ENCODE data around the gene EMC10.

EMC10 gene

DNA sequence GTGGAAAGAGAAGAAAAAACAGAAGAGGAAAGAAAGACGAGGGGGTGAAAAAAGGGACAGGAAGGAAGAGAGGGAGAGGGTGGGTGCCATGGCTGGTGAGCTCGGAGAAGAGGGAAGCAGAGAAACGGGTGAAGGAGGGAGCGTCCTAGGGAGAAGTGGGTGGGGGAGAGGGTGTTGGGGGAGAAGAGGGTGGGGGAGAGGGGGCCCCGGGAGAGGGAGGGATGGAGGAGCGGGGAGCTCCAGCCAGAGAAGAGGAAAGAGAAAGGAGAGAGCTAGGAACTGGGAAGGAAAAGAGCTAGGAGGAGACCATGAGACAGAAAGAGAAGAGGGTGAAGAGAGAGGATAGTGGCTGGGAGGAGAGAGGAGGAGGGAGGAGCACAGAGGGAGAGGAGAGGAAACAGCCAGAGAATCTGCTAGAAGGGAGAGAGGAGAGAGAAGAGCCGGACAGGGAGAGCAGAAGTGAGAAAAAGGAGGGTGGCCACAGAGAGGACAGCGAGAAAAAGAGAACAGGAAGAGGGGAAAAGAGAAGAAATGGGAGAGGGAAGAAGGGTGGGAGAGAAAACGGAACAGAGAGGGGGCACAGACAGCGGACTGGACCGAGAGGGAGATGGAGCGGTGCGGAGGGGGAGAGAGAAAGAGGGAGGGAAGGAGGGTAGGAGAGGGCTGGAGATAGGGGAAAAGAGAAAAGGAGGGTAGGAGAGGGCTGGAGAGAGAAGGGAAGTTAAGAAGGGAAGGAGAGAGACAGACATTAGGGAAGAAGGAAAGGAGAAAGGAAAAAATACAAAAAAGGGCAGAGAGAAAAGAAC is 12.3 kb downstream of the EMC10 start:
- H3K9ac ChIP-seq (ENCODE audit: low read length) = no peak overlapping the region
- H3K4me3 ChIP-seq (ENCODE audit: low read length) = no peak overlapping the region
- H2AFZ ChIP-seq (ENCODE audit: low read length) = no peak overlapping the region
- no peaks in the 10 kb centered on the region for H3F3A ChIP-seq (ENCODE audit: insufficient read depth, low read length)
- no peak overlapping the region for H3K4me2 ChIP-seq (ENCODE audit: low read depth, low read length)
- no peaks in the 10 kb centered on the region for H3K9me3 ChIP-seq (replicated peaks; ENCODE audit: insufficient read depth, low read length)
- no peaks in the 10 kb centered on the region for H3K27me3 ChIP-seq (replicated peaks; ENCODE audit: insufficient read depth, low read length)
- H4K20me1 ChIP-seq (ENCODE audit: insufficient read depth, low read length) = no peaks in the 10 kb centered on the region
- H3K79me2 ChIP-seq (ENCODE audit: low read length) = no peaks in the 10 kb centered on the region
- no peak overlapping the region for H3K27ac ChIP-seq (ENCODE audit: low read length)
- H3K4me1 ChIP-seq (ENCODE audit: low read length) = no peaks in the 10 kb centered on the region
- TF ChIP-seq EZH2phosphoT487 (IDR thresholded peaks at IDR 0.05; ENCODE audit: low read length) (no peak), EZH2 (optimal IDR thresholded peaks at IDR 0.05; ENCODE audit: low read depth, low read length) (no peak), CTCF (IDR thresholded peaks at IDR 0.05; ENCODE audit: low read length) (no peak)
- H3K9me2 ChIP-seq (replicated peaks; ENCODE audit: insufficient read depth, low read length) = no peaks in the 10 kb centered on the region
- H3K36me3 ChIP-seq (replicated peaks; ENCODE audit: insufficient read depth, low read length) = no peaks in the 10 kb centered on the region
- DNase-seq = no peak

GRCh38 chr19:50489461-50490011 is 13.2 kb downstream of the EMC10 start:
- H3K4me2 ChIP-seq (ENCODE audit: low read depth, low read length) = no peak overlapping the region
- no peaks in the 10 kb centered on the region for H3K9me2 ChIP-seq (replicated peaks; ENCODE audit: insufficient read depth, low read length)
- no peak overlapping the region for H2AFZ ChIP-seq (ENCODE audit: low read length)
- no peaks in the 10 kb centered on the region for H3K36me3 ChIP-seq (replicated peaks; ENCODE audit: insufficient read depth, low read length)
- H3K9me3 ChIP-seq (replicated peaks; ENCODE audit: insufficient read depth, low read length) = no peaks in the 10 kb centered on the region
- no peak overlapping the region for H3K4me3 ChIP-seq (ENCODE audit: low read length)
- no peak for DNase-seq
- H3K4me1 ChIP-seq (ENCODE audit: low read length) = no peaks in the 10 kb centered on the region
- no peak overlapping the region for H3K27ac ChIP-seq (ENCODE audit: low read length)
- H3F3A ChIP-seq (ENCODE audit: insufficient read depth, low read length) = no peaks in the 10 kb centered on the region
- TF ChIP-seq EZH2 (optimal IDR thresholded peaks at IDR 0.05; ENCODE audit: low read depth, low read length) = no peak
- no peak for TF ChIP-seq EZH2phosphoT487 (IDR thresholded peaks at IDR 0.05; ENCODE audit: low read length)
- TF ChIP-seq CTCF (IDR thresholded peaks at IDR 0.05; ENCODE audit: low read length) = no peak
- H3K79me2 ChIP-seq (ENCODE audit: low read length) = no peaks in the 10 kb centered on the region
- H3K9ac ChIP-seq (ENCODE audit: low read length) = no peak overlapping the region
- no peaks in the 10 kb centered on the region for H4K20me1 ChIP-seq (ENCODE audit: insufficient read depth, low read length)
- H3K27me3 ChIP-seq (replicated peaks; ENCODE audit: insufficient read depth, low read length) = no peaks in the 10 kb centered on the region

DNA sequence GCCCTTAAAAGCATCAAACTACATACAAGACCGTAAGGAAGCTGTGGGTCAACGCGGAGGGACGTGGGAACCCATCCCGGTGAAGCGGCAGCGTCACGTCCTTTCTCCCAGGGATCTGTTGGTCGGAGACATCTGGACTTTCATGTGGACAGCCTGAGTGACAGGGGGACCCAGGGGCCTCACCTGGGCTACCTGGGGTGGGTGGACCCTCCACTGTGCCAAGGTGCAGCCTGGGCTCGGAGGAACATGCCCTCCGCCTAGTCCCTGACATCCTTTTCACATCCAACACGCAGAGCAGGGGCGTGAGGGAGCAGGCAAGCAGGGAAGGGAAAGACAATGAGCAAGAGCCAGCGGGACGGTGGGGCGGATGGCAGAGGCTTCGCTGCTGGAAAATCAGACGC is 14.1 kb downstream of the EMC10 start:
- no peaks in the 10 kb centered on the region for H3F3A ChIP-seq (ENCODE audit: insufficient read depth, low read length)
- no peaks in the 10 kb centered on the region for H3K9me2 ChIP-seq (replicated peaks; ENCODE audit: insufficient read depth, low read length)
- no peak overlapping the region for H3K27ac ChIP-seq (ENCODE audit: low read length)
- H3K36me3 ChIP-seq (replicated peaks; ENCODE audit: insufficient read depth, low read length) = no peaks in the 10 kb centered on the region
- no peak overlapping the region for H3K4me3 ChIP-seq (ENCODE audit: low read length)
- DNase-seq = no peak
- no peaks in the 10 kb centered on the region for H3K79me2 ChIP-seq (ENCODE audit: low read length)
- H3K9me3 ChIP-seq (replicated peaks; ENCODE audit: insufficient read depth, low read length) = no peaks in the 10 kb centered on the region
- no peaks in the 10 kb centered on the region for H3K27me3 ChIP-seq (replicated peaks; ENCODE audit: insufficient read depth, low read length)
- H2AFZ ChIP-seq (ENCODE audit: low read length) = no peak overlapping the region
- H3K4me1 ChIP-seq (ENCODE audit: low read length) = no peaks in the 10 kb centered on the region
- no peak for TF ChIP-seq EZH2 (optimal IDR thresholded peaks at IDR 0.05; ENCODE audit: low read depth, low read length)
- TF ChIP-seq CTCF (IDR thresholded peaks at IDR 0.05; ENCODE audit: low read length) = no peak
- no peak for TF ChIP-seq EZH2phosphoT487 (IDR thresholded peaks at IDR 0.05; ENCODE audit: low read length)
- H3K9ac ChIP-seq (ENCODE audit: low read length) = no peak overlapping the region
- no peaks in the 10 kb centered on the region for H4K20me1 ChIP-seq (ENCODE audit: insufficient read depth, low read length)
- no peak overlapping the region for H3K4me2 ChIP-seq (ENCODE audit: low read depth, low read length)
